Activated T-cell treated with anti-CD3 and anti-CD28 coated beads for 1 hour (primary cell): ENCODE measurements around the gene ORMDL3.
"Not testable (repeated sequence)": the region's sequence is repeated elsewhere in the genome, so short reads cannot be mapped to it uniquely, and the experiment has no call there.

Experiments used
- DNase-seq: peaks from one replicate; pipeline ENCODE4 v3.0.0-alpha.2; 2020; ENCODE audit warnings: low read depth

Gene ORMDL3

DNA sequence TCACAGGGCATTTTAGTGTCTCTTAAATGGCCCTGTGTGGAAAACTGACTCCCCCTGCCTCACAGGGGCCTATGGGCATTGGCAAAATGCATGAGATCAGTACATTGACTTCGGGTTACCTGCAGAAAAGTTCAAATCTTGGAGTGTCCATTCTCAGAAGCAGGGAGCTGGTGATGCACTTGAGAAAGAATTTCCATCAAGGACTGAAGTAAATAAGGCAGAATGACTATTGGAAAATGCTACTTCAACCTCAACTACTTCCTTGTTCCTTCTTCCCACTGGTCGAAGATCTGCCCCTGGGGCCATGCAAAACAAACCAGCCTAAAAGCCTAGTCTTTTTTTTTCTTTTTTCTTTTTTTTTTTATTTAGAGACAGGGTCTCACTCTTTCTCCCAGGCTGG, 21.6 kb upstream of the ORMDL3 start:
- no peak for DNase-seq

DNA sequence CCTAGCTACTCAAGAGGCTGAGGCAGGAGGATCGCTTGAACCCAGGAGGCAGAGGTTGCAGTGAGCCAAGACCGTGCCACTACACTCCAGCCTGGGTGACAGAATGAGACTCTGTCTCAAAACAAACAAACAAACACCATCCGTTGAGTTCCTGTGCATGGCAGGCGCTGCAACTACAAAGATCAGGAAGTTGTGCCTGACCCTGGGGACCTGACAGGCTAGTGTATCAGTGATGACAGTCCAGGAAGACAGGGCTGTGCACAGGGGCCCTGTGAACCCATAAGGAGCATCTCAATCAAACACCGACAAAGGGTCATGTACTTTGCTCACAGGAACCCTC, 21.1 kb upstream of the ORMDL3 start:
- not testable (repeated sequence) for DNase-seq

DNA sequence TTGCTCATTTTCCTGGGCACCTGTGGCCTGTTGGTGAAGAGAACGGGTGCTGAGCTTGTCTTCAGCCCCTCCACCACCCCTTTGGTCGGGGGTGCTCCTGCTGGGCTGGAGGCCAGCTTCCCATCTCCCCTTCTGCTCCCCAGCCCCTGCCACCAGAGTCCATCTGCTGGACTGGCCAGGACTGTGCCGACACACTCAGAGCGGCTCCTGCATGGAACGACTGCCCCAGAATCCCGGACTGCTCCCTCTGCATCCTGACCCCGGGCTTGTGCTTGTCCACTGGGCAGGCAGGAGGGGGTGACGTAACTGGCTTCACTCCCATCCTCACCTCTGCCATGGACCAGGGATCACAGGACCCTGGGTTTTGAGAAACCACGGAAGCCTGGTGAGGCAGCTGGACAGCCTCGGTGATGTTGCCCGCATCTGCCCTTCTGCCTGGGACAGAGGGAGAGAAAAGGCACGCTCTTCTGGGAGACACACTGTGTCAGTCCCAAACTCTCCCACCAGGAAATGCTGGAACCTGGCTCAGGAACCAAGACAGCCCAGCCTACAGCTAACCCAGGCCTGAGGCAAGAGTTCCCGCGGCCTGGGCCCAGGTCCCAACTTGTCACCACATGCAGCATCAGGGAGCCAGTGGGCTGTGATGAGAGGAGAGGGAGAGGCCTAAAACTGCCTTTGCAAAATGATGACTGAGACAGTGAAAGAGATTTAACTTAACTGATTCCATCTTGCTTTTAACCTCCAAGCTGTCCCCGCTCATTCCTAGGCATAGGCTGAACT, 19.3 kb upstream of the ORMDL3 start:
- DNase-seq, result no peak

DNA sequence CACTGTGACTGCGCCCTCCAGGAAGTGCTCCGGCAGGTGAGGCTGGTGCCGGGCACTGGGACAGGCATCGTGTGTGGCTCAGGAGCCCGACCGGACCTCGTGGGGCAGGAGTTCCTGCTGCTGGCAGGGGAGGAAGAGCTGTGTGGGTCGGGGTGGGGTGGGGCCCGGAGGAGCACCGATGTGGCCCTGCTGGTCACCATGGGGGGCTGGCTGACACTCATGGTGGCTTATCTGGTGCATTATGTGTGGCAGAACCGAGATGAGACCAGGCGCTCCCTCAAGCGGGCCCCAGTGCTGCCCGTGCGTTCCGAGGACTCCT, 17.0 kb upstream of the ORMDL3 start:
- no peak for DNase-seq

- DNase-seq, result no peak
Measured at GRCh38 chr17:39943702-39944392, 16.4 kb upstream of the ORMDL3 start.

GRCh38 chr17:39939588-39940419, 12.4 kb upstream of the ORMDL3 start:
- DNase-seq, result no peak

GRCh38 chr17:39939106-39939505, 11.7 kb upstream of the ORMDL3 start:
- no peak for DNase-seq

- no peak for DNase-seq
Measured at GRCh38 chr17:39938140-39938869, 10.9 kb upstream of the ORMDL3 start.

GRCh38 chr17:39937447-39937846, 10.0 kb upstream of the ORMDL3 start:
- DNase-seq, result no peak

- no peak for DNase-seq
Measured at GRCh38 chr17:39935909-39936308, 8.5 kb upstream of the ORMDL3 start.

DNA sequence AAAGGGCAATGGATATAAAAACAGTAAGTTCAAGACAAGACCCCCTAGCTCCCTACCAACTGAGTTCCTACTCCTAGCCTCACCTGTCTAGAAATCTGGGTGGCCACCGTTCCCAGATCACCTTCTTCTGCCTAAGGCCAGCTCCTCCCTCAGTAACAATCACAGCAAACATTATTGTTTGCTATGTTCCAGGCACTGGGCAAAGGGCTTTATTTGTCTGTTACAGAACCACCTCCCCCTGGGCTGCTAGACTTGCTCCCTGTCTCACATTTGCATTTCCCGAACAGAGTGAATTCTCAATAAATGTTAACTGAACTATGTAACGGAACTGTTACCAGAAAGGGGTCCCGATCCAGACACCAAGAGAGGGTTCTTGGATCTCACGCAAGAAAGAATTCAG, 6.9 kb upstream of the ORMDL3 start:
- no peak for DNase-seq

DNA sequence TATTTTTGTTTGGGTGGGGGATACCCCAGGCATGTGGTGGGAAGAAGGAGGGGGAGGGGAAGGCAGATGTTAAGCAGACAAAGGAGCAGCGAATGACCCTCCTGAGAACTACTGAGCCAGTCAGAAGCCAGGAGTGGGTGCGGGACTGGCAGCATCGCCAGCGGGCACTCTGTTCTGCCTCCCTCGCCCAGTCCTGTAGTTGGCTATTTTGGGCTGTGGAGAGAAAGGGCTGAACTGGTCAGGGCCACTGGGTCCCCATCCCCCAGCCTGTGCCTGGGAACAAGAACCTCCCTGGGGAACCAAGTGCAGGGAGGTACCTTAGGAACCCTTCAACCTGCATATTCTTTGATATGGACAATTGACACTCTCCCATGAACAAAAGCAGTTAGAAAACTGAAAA, 6.5 kb upstream of the ORMDL3 start:
- DNase-seq, result no peak

- DNase-seq, result no peak
Measured at GRCh38 chr17:39929646-39930407, 2.4 kb upstream of the ORMDL3 start.

DNA sequence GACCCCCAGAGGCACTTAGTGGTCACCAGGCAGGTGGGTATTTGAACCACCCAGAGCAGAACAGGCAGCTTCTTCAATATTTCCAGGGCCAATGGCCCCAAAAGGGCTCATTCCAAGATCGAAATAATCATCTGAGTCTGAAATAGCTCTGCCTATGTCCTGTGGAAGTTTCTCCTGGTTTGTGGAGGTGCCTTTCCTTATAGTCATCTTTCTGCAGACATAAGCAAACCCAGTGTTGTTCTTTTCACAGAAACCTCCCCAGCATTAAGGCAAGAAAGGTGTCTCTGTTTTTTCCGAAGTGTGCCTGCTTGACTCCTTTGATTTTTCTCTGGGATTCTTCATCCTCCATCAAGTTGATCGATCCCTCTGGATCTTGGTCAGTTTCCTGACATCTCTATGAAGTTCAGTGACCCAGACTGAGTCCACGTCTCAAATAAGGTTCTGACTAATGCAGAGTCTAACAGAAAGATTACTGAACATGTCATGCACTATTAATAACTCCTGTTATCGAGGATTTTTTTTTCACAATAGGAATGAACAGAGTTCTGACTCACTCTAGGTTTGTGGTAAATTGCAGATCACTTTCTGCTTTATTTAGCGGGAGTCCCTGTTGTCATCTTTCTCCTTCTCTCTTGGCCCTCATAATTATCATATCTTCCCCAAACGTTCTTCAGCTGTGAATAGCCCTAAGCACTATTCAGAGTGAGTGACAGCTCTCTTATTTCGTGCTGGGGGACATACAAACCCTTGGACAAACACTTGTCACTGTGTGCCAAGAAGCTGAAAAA, 1.7 kb upstream of the ORMDL3 start:
- no peak for DNase-seq

DNA sequence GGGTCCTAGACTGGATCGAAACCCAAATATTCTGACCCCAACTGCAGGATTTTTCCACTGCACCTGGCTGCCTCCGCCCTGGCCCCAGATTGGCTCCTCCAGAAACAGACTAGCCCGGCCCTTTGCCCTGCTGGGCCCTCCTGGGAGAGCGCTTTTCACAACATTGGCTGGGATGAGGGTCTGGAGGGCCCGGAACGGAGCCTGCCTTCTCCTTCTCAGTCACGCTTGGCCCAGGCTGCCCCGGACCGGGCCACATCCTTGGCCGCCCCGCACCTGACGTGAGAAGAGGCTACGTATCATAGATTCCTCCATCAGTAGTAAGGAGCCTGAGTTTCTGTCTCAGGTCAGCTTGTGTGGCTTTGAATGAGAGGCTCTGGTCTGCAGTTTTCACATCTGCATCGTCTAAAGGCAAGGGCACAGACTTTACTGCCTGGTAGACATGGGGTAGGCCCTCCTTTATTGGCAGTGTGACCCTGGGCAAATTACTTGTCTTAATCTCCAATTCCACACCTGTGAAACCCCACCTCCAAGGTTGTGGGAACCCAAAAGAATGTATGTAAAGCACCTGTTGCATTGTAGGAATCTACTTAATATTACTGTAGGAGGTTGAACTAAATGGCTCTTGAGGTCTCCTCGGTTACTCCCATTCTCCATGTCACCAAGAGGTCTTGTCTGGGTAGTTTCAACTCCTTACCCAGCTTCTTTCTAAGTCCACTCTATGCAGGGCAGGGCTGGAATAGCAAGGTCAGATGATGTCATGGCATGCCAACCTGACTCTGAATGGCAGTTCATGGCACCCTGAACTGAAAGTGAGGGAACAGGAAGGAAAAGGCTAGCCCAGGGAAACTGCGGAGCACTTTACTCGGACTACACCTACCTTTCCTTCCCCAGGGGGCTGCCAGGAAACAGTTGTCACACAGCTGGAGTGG, 792 bp upstream of the ORMDL3 start:
- no peak for DNase-seq

- peak; percentile 36 for DNase-seq
Measured at GRCh38 chr17:39926588-39927100, 757 bp downstream of the ORMDL3 start.

DNA sequence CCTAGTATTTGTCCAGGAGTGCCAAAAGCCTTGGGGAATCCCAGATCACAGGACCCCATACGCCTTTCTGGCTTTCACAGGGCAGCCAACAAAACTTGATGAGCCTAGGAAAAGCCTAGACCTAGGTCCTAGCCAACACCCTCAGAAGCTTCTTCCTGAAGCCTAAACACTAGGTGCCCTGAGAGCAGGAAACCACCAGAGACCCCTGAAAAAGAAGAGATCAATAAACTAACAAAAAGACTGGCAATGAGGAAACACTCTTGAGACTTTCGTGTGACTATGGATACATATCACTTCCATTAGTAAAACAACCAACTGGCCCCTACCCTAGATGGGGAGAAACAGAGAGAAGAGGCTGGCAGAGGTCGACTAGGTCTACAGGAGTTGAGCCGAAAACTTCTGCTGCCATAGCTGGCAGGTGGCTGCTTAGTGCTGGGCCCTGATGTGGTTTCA, 1.2 kb downstream of the ORMDL3 start:
- no peak for DNase-seq

- no peak for DNase-seq
Measured at GRCh38 chr17:39925282-39926134, 1.9 kb downstream of the ORMDL3 start.

DNA sequence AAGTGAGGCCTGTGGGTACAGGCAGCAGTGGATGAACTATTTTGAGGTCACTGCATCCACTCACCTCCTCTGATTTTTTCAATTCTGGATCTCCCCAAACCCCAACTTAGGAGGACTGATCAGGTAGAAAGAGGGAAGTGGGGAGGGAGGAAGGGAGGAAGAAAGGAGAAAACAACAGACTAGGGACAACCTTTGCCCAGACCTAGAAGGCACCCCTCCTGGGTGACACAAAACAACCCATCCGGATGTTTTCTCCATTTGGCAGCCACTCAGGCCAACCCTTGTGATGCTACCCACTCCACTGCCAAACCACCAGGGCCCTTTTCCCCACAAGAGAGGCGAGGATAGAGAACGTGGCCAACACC, 2.7 kb downstream of the ORMDL3 start:
- DNase-seq, result no peak
